Measurements from ENCODE around the gene IQCB1.
"Not testable (repeated sequence)": the region's sequence is repeated elsewhere in the genome, so short reads cannot be mapped to it uniquely, and the experiment has no call there.

Gene IQCB1

DNA sequence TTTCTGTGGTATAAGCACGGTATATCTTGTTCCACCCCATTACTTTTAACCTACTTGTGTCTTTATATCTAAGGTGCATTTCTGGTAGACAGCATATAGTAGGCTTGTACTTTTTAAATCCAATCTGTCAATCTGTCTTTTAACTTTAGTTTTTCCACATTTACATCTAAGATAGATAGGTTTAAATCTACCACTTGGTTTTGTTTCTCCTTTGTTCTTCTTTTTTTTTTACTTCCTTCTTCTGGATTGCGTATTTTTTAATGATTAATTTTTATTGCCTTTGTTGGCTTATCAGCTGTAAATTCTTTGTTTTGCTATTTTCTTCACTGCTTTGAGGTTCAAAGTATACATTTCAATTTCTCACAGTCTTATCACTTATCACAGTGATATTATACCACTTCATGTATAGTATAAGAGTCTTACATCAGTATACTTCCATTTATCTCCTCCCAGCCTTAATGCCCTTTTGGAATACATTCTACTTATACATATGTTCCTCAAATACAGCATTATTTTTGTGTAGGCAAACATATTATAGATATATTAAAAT is 31.0 kb downstream of the IQCB1 start:
- no peak for DNase-seq (ENCODE audit: low spot score)

DNA sequence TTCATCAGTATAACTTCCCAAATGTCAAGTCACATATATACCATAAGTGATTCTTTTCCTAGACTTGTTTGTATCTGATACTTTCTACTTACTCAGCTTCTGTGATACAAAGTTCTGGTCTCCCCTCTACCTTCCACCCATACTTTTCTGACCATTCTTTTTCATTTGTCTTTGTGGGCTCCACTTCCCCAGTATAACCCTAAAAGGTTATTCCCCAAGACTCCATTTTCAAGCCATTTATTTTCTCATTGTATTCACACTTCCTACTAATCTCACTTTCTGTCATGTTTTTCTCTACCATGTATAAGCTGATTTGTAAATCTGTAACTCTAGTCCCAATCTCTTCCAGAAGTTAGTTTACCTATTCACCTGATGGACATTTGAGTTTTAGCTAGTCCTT is 34.0 kb downstream of the IQCB1 start:
- DNase-seq (ENCODE audit: low spot score): no peak

DNA sequence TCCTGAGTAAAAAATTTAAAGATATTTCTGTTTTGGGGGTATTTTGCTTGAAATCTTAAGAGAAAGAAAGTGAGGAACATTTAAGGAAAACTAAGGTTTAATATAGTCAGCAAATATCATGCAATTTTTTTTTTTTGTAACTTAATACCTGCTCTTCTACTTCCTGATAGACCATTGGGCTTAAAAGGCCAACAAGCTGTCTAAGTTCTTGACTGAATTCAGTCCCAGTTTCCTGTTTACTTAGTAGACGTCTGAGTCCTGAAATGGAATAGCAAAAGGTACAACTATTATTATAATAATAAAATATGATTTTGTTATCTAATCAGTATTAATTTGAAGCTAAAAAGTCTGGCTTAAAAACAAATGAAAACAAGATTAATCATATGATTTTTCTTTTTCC is 37.9 kb downstream of the IQCB1 start:
- DNase-seq (ENCODE audit: low spot score): no peak

DNA sequence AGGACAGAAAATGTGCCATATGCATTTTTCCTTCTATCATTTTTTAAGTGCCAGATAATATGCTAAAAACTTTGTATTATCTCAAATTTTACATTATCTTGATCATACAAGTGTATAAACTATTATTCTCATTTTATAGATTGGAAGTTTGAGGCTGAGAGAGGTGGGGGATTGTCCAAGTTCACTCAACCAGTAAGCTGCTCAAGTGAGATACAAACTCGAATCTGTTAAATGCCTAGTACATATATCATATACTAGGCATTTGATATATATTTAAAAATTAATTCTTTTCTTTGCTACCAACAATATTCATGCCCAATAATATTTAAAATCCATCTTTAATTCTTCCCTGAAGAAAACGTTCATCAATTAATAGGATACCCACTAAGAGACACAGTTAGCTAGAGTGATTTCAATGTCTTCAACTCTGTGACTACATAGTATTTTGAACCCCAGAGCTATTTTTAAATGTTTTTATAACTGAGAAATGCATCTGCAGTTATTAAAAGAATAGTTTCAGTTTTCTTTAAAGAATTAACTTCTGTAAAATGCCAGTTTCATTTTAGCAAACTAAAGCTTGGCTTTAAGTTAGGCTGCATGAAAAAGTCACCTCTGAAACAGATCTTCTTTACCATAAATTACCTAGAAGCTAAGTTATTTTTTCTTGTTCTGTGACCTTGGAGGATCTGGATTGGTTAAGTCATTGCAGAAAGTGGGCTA is 40.4 kb downstream of the IQCB1 start:
- peak; percentile 43 for DNase-seq (ENCODE audit: low spot score)

DNA sequence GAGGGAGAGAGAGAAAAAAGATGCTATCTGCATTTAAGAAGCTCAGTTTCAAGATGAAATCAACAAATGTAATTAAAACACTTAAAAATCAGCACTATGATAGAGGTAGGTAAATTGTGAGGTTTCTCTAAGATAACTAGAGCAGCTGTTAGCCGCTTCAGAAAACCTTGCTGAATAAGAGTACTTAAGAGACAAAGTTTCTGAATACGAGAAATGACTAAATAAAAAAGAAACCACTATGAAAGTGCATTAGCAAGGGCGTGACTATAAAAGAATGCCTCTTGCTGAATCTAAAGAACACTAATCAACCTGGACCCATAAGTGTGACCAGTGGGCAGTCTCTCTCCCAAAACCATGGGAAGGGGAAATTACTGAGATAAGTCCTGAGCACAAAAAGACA is 41.8 kb downstream of the IQCB1 start:
- DNase-seq (ENCODE audit: low spot score): peak; percentile 24

DNA sequence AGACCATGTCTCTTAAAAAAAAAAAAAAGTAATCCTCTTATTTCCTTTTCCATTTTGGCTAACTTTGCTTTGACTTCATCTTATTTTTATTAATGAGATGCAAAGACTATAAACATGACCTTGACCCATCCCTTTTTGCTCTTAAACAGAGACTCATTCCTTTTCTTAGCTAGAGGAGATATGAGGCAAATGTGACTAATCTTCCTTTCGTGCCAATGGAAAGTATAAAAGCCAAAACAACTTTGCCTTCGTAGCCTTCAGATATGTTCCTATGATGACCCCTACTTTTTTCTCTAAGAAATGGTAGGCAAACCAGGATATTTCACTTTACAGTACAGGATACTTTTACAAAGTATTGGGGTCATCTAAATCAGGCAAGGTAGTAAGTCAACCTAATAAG is 48.4 kb downstream of the IQCB1 start:
- DNase-seq (ENCODE audit: low spot score): no peak

DNA sequence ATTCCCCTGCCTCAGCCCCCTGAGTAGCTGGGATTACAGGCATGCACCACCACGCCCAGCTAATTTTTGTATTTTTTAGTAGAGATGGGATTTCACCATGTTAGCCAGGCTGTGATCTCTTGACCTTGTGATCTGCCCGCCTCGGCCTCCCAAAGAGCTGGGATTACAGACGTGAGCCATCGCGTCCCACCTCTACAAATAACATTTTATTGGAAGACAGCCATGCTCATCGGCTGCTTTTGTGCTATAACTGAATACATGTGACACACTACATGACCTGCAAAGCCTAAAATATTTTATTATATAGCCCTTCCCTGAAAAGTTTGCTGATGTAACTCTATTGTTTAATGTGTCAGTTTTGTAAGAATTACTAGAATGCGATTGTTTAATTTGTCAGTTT is 52.1 kb downstream of the IQCB1 start:
- not testable (repeated sequence) for DNase-seq (ENCODE audit: low spot score)

DNA sequence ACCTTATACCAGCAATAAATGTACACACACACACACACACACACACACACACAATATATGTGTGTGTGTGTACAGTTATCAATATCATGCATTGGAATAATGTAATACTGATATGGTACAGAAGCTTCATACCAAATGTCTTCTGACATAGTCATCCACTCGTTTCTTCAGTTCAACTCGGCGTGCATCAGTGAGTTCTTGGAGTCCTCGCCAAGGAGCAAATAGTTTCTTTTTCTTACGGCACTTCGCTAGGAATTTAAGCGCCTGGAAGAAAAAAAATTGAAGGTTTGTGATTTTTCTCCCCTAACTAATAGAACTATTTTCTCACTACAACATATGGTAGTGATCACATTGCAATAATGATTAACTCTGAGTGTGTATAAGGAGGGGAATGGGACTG is 53.2 kb downstream of the IQCB1 start:
- no peak for DNase-seq (ENCODE audit: low spot score)

DNA sequence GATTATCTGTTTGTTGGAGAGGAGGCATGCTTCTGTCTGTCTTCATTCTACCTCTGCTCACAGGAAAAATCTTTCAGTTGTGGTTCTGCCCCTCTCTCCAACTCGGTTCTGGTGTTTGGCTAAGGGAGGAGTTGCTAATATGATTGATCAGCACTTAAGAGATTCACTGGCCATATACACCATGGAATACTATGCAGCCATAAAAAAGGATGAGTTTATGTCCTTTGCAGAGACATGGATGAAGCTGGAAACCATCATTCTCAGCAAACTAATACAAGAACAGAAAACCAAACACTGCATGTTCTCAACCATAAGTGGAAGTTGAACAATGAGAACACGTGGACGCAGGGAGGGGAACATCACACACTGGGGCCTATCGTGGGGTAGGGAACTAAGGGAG is 59.8 kb downstream of the IQCB1 start:
- not testable (repeated sequence) for DNase-seq (ENCODE audit: low spot score)

DNA sequence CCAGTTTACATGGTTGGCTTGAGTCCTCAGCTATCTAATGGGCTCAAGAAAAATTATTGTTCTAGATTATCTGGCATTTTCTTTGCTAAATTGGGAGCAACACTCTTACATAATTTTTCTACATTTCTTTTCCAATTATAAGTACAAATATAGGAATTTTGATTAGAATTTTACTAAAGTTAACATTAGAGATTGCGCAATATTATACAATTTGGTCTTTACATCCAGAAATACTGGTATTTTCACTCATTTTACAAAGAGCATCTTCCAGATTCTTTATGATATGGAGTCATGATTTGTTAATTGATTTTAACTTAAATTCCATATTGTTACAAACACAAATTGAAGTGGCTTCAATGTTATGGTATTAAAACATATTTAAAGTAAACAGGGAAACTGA is 65.6 kb downstream of the IQCB1 start:
- no peak for DNase-seq (ENCODE audit: low spot score)

DNA sequence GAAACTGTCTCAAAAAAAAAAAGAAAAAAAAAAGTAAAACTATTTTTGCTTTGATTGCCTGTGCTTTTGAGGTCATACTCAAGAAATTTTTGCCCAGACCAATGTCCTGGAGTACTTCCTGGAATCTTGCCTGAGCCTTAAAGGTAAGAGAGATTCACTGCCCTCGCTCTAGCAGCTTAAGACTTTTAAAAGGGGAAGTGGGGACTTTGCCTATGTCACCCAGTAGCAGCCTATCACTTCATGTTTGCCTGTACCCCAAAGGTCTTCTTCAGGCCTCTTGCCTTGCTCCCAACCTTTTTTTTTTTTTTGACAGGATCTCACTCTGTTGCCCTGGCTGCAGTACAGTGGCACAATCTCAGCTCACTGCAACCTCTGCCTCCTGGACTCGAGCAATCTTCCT is 66.4 kb downstream of the IQCB1 start:
- no peak for DNase-seq (ENCODE audit: low spot score)

DNA sequence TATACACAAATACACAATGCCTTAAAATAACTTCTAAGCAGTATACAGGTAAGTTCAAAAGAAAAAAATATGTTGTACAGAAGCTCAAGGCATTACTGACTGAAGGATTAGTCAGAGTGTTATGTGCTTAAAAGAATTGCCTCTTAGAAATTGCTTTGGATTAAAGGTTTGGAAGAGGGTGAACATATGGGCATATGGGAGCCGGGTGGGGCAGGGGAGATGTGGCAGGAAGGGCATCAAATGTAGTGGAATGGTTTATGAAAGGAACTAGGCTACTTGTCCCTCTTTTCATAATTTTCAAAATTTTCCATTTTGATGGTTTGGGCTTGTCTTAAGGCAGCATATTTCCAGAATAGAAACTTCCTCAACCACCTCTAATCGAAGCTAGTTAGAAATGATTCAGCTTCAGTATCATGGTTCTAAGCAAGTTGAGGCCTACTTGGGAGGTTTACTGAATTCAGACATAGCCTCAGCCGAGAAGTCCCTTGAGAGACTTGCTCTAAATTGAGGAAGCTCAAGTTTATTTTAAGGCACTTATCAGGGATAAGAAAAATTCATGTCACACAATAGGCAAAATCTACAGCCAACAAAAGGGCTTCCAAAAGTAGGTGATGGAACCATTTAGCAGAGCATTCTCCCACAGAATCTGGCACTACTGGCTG is 75.2 kb downstream of the IQCB1 start:
- DNase-seq (ENCODE audit: low spot score): no peak

DNA sequence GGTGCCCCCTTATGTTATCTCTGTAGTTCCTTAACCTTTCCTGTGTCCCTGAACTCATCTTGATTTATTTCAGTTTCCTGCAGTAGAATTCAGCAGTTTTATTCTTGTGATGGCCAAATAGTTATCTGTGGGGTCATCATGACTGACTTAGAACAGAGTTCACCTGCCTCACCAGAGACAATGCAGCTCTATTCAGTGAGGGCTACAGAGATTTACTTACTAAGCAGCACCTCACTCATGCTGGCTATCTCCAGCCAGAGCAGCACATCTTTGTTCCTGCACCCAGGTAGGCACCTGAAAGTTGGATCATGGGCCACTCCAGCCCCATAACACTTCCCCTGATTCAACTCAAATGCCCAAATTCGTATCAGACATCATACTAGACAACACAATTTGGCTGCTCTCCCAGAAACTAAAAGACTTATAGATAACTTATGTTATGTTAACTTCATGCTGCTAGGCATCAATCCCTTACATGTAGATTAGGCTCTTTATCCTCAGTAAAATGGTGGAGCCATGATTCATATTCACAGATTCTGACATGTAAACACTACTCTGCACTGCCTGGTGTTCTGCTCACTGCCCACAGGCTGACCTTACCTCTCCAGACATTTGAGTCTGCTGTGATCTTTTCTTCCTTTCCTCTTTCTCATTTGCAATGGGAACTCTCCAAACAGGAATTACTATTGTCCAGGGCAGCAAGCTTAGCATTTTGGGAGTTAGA is 76.0 kb downstream of the IQCB1 start:
- no peak for DNase-seq (ENCODE audit: low spot score)

DNA sequence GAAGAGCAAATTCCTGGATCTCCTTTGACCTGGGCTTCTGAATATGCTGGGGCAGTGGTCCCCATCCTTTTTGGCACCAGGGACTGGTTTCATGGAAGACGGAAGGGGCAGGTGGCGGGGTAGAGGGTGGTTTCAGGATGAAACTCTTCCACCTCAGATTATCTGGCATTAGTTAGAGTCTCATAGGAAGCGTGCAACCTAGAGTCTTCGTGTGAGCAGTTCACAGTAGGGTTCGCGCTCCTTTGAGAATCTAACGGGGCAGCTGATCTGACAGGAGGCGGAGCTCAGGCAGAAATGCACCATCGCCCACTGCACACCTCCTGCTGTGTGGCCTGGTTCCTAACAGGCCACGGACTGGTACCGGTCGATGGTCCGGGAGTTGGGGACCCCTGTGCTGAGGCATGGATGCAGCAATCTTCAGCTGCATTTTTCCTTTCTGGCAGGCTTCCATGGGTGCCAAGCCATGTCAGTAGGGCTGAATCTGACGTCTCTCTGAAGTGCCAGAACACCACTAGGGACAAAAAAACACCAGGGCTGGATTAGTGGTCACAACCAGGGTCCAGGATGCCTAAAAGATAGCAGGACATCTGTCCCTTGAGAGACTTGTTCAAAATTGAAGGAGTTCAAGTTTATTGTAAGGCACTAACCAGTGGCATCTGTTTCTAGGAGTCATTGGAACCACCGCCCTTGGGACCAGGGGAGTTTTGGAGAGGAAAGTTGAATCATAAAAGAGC is 76.9 kb downstream of the IQCB1 start:
- no peak for DNase-seq (ENCODE audit: low spot score)

DNA sequence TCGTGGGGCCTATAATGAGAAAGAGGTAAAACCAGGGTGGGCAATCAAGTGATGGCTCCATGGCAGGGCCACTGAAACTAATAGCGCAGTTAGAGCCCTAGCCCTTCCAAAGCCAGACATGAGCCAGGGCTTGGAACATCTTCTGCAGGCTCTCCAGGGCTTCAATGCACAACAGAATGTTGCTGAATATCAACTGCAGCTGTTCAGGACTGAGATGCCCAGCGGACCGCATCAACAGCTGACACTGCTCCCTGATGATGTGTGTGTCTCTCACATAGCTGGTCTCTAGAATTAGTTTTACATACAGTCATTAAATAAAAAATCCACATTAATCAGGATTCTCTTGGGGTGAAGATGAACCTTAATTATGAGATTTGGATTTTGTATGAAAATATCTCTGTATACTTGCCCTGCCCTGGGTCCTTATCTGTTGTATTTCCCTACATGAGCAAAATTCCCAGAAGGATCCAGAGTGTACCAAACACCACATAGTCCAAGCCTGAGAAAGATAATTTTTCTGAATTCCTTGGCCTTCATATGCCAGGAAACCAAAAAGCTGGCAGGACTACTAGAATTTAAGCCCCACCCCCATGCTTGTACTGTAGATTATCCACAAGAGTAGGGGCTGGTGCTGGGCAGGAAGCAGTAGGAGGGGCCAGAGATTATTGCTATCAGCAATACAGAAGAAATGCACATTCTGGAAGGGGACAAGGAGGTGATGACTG is 77.6 kb downstream of the IQCB1 start:
- peak; percentile 65 for DNase-seq (ENCODE audit: low spot score)

DNA sequence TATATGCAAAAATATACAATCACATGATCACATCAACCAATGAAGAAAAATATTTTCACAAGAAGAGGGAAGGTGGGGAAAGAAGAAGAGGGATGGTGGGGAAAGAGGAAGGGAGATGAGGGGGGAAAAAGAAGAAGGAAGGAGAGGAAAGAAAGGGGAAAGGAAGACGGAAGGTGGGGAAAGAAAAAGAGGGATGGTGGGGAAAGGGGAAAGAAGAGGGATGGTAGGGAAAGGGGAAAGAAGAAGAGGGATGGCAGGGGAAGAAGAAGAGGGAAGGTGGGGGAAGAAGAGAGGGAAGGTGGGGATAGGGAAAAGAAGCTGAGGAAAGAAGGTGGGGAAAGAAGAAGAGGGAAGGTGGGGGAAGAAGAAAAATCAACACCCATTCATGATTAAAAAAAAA is 82.1 kb downstream of the IQCB1 start:
- DNase-seq (ENCODE audit: low spot score): no peak

DNA sequence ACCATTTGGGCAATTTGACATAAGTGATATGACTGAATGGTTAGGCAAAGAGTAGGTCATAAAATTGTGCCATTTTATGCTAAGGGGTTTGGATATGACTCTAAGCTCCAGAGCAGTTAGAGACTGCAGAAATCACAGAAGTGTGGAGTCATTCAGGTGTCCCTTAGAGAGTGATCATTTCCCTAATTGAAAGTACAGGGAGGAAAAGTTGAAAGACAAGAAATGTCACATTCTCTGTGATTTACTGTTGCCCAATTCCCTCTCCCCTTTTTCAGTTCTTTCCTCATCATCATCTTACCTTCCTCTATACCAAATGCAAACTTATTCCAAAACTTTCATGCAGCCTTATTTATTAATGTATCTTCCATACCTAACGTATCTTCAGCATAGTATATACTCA is 82.6 kb downstream of the IQCB1 start:
- no peak for DNase-seq (ENCODE audit: low spot score)

DNA sequence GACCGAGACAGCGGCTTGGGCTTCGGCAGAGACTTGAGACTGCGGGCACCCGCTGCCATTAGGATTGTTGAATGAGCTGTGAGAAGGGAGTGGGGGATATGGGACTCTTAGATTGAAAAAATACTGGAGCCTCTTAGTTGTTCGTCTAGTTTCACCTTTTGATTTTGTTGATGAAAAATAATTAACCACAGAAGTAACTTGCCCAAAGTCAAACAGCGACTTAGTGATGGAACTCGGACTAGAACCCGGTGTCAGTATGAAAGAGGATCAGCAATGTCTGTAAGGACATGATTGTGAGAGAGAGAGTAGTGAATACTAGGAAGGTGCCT is 84.8 kb downstream of the IQCB1 start:
- DNase-seq (ENCODE audit: low spot score): no peak

DNA sequence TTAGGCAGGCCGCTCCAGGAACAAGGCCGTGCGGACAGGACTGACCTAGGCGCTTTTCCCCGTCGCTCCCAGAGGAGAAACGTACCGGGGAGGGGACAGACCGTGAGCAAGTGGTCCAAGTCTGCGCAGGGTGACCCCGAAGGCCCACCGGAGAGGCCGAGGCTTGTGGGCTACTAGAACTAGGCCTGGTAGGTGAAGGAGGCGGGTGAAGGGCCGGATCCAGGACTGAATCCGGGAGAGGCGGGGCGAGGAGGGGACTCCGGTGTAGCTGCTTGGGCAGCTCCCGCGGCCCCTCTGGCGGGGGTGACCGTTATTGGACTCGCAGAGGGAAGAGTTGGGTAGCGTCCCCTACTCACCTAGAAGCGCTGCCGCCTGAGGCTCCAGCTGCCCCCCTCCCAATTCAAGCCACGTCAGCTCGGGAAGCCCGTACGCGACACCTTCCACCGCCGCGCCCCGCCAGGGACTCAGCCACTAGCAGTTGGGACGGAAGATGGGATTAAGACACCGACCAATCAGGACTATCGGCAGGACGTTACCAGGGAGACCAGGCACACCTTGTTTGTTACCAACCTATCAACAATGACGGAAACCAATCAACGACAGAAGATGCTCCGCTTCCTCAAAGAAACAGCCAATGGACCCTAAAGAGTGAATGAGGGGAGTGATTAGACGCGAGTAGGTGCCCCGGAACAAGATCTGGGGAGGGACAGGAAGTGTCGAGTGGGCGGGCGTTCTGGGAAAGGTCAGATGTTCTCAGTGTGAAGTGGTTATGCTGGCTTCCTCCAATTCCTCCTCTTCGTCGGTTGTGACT is 85.4 kb downstream of the IQCB1 start, which contains the start of gene GOLGB1:
TSS of gene GOLGB1 (minus strand) at position 466 of the 811 bp plus-strand sequence. CDS start 18,770 bp downstream, outside the sequence.
- peak; percentile 100 for DNase-seq (ENCODE audit: low spot score)

DNA sequence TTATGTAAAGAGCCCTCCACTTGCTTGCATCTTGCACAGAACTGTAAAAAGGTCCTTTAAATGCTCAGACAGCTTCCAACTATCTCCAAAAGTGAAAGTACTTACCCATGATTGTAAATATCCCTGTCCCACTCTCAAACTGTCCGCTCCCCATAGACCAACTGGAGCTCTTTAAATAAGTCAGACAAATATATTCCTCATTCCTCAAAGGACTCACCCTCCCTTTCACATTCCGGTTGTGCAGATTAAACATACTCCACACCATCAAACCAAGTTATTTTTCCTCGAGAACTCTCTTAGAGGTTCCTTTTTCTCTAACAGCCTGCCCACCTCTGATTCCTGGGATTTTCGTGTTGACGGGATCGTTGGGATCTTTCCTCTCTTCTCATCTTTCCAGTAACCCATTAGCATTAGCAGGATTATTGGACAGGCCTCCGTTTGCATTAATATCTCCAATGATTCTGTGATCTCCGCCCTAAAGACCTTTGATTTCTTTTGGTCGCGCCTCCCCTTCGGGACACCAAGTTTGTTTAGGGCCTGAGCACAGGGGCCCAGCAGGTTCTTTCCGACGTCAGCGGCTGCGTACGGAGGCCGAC is 86.1 kb downstream of the IQCB1 start:
- peak; percentile 62 for DNase-seq (ENCODE audit: low spot score)

Data from NAMALWA (cell line).